ACC112 (cell line): ENCODE measurements around the gene GNAO1.

Source experiments
- H2AFZ ChIP-seq: fragments of 200-600 bp; sonication (generic); one replicate; pipeline ENCODE4 v1.6.0; 2017; ENCODE audit warnings: antibody characterized with exemption, low read length; ENCODE audit not compliant: unreplicated experiment
- H3K27ac ChIP-seq: fragments of 200-600 bp; sonication (generic); 2 replicates; pipeline ENCODE4 v1.5.1; 2014; ENCODE audit warnings: low read depth, mild to moderate bottlenecking, antibody characterized with exemption, low read length, moderate library complexity
- H3K27me3 ChIP-seq: fragments of 200-600 bp; sonication (generic); 2 replicates; pipeline ENCODE4 v1.6.1; 2014; ENCODE audit warnings: mild to moderate bottlenecking, antibody characterized with exemption, low read length, moderate library complexity, mixed read lengths; ENCODE audit not compliant: insufficient read depth
- H3K36me3 ChIP-seq: fragments of 200-600 bp; sonication (generic); 2 replicates; pipeline ENCODE4 v1.6.1; 2016; ENCODE audit warnings: mild to moderate bottlenecking, antibody characterized with exemption, low read length, moderate library complexity, mixed read lengths; ENCODE audit not compliant: insufficient read depth
- H3K4me1 ChIP-seq: fragments of 200-600 bp; sonication (generic); one replicate; pipeline ENCODE4 v1.6.1; 2016; ENCODE audit warnings: low read length, mixed read lengths; ENCODE audit not compliant: insufficient read depth, unreplicated experiment, control insufficient read depth
- H3K4me3 ChIP-seq: fragments of 200-600 bp; sonication (generic); 2 replicates; pipeline ENCODE4 v1.5.1; 2014; ENCODE audit warnings: mild to moderate bottlenecking, low read depth, low read length
- H3K79me2 ChIP-seq: fragments of 200-600 bp; sonication (generic); one replicate; pipeline ENCODE4 v1.6.0; 2016; ENCODE audit warnings: low read length; ENCODE audit not compliant: control insufficient read depth, unreplicated experiment, insufficient read depth

The GNAO1 gene

DNA sequence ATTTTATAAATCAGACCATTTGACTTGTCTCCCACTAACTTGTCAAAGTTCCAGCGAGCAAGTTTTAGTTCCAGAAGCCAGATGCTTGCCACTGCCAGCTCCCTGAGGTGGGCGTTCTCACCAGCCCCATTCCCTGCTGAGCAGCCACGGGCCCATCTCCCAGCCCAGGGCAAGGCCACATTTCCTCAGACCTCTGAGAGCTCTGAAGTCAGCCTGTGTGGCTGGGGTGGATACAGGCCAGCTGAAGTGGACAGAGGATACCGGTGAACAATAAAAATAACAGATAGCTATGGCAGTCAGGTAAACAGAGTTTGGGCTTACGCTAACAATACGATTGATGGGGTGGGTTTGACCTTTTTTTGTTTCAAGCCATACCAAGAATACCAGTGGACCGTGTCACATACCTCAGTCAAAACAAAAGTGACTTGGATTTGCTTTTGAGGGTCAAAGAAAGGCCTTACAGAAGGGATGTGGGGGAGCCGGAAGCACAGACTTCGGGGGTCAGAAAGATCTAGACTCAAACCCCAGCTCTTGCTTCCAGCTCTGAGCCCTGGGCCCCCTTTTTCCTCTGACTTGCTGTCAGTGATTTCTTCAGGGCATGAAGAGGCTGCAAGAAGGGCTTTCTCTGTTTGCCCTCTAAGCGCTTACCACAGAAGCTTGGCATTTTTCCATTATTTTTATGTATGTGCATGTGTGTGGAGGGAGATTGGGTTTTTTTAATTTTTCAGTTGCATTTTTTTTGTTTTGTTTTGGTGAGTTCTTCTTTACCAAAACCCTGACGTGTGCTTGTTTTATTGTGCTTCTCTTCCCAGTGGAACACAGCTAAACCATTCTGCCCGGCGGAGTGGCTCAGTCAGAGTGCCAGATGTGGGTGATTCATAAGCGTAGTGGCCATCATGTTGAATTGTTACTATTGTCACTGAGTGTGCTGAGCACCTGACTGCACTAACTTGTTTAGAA lies 109.9 kb downstream of the GNAO1 start:
- Histone ChIP-seq H3K4me1 (no peaks in the 10 kb centered on the region), H3K27me3 (peaks cover 46% of the 10 kb centered on the region), H3K36me3 (no peaks in the 10 kb centered on the region), H3K27ac (no peak overlapping the region), H2AFZ (no peak overlapping the region), H3K79me2 (no peaks in the 10 kb centered on the region), H3K4me3 (no peak overlapping the region)

DNA sequence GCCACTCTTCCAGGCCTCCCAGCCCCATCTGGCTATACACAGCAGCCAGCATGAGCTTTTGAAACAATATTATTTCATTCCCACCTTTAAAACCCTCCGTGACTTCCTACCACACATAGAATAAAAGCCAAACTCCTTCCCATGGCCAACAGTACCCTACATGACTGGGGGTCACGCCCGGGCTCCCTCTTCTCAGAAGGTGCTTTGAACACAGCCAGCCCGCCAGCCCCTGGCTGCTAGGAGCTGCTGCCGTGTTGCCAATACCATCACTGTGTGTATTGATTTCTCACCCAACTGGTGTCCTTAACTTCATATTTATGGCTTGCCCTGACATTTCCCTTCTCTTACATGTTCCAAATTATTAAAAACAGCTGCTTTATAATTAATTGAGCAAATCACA lies 111.2 kb downstream of the GNAO1 start:
- H3K36me3 ChIP-seq: no peaks in the 10 kb centered on the region
- no peaks in the 10 kb centered on the region for H3K79me2 ChIP-seq
- no peak overlapping the region for H3K4me3 ChIP-seq
- H3K4me1 ChIP-seq: no peaks in the 10 kb centered on the region
- no peak overlapping the region for H2AFZ ChIP-seq
- peaks cover 47% of the 10 kb centered on the region for H3K27me3 ChIP-seq
- H3K27ac ChIP-seq: no peak overlapping the region

DNA sequence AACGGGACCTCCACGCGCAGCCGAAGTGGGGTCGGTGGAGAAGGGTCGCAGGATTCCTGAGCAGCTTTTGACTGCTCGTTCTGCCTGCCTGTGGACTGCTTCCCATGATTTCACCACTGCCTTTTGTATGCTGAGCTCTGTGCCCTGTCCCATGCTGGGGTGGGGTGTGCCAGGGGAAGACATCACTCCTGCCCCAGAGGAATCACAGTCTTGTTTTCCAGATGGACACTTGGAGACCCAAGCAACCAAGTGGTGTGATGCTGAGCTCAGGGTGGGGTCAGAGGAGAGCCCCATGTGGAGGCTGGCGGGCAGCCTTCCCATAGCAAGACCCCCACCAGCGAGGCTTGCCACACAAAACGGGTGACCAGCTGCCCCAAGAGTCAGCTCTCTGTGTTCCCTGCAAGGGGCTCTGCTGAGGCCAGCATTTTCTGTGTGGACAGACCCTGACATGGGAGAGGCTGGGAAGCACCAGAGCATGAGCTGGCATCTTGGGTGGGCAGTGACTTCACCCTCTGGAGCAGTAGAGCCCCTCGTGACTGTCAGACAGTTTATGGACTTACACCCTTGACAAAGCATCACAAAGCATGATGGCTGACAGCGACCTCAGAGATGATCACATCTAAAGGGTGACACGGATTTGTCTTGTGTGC lies 111.9 kb downstream of the GNAO1 start:
- Histone ChIP-seq H3K4me3 (no peak overlapping the region), H3K79me2 (no peaks in the 10 kb centered on the region), H3K27ac (no peak overlapping the region), H3K4me1 (no peaks in the 10 kb centered on the region), H2AFZ (no peak overlapping the region), H3K36me3 (no peaks in the 10 kb centered on the region), H3K27me3 (peaks cover 53% of the 10 kb centered on the region)

DNA sequence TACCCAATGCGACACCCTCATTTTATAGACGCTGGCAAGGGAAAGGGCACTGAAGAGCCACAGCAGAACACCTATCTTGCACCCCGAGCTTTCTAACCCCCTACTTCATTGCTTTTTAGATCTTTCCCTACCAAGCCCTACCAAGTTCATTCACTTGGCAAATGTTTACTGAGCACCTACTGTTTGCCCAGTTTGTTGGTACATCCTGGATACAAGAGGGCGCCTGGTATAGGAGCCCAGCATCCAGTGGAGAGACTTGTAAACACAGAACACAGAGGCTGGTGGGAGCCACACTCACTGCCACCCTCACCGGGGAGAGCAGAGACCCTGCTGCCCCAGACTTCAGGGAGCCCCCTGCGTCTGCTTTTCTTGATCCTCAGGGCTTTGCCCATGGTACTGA lies 112.6 kb downstream of the GNAO1 start:
- Histone ChIP-seq H3K36me3 (no peaks in the 10 kb centered on the region), H3K4me1 (no peaks in the 10 kb centered on the region), H3K27ac (no peak overlapping the region), H2AFZ (no peak overlapping the region), H3K4me3 (no peak overlapping the region), H3K27me3 (peaks cover 60% of the 10 kb centered on the region), H3K79me2 (no peaks in the 10 kb centered on the region)

DNA sequence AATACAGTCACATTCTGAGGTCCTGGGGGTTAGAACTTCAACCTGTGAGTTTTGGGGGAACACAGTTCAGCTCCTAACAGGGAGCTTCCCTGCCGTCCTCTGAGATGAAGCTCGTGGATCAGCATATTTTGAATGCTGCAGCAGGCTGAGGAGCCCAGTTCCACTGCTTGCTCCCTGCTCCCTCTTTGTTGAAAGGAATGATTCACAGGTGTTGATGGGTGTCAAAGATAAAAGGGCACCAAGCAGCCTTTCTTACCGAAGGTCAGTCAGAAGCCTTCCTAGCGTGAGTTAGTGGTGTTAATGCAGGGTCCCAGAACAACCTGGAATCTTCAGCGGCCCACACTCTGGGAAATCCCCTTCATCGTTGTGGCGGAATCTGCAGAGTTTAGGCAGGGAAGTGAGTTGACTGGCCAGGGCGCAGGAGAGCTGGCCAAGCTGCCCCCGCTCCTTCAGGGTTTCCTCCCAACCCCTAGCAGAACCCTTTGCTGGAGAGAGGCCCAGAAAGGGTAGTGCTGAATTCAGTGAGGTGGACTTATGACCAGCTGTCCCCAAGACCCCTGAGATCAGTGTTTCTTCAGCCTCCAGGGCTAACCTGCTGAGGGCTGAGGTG lies 114.8 kb downstream of the GNAO1 start:
- H3K79me2 ChIP-seq: no peaks in the 10 kb centered on the region
- no peak overlapping the region for H3K4me3 ChIP-seq
- no peak overlapping the region for H3K27ac ChIP-seq
- no peaks in the 10 kb centered on the region for H3K4me1 ChIP-seq
- peaks cover 61% of the 10 kb centered on the region for H3K27me3 ChIP-seq
- no peaks in the 10 kb centered on the region for H3K36me3 ChIP-seq
- H2AFZ ChIP-seq: no peak overlapping the region

DNA sequence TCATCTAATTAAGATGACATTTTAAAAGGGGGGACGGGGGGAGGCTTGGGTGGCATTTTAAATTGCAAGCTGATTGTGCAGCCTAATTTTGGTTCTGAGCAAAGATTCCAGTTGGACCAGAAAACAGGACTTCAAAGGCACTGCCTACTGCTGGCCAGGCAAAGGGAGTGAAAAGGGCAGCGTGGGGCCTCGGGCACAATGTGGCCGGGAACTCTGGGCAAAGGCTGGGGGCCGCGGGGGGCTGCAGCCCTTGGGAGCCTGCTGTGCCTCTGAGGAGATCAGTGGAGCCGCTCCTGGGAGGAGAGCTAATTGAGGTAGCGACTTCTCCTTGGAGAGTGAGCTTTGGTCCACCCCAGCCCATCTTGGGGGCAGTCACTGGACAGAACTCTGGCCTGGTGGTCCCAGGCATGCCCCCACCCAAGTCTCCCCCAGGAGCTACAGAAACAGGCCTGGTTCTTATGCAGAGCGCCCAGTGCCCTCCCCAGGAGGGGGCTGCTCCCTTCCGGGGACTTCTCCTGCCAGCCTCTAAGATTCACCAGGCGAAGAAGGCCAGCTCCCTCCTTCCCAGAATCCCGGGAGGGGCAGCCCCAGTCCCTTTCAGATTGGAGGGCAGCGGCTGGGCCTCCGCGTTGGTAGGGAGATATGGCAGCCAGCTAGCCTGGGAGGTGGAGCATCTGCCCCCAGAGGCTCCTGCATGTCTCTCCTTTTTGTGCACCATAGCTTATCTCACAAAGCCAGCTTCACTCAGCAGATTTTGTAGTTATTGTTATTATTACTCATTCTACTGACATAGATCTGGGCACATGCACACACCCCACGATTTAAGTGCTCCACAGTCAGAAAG lies 115.6 kb downstream of the GNAO1 start:
- H3K27ac ChIP-seq: no peak overlapping the region
- H3K79me2 ChIP-seq: no peaks in the 10 kb centered on the region
- H3K27me3 ChIP-seq: peaks cover 61% of the 10 kb centered on the region
- H3K4me3 ChIP-seq: no peak overlapping the region
- H3K4me1 ChIP-seq: no peaks in the 10 kb centered on the region
- H3K36me3 ChIP-seq: no peaks in the 10 kb centered on the region
- H2AFZ ChIP-seq: no peak overlapping the region

DNA sequence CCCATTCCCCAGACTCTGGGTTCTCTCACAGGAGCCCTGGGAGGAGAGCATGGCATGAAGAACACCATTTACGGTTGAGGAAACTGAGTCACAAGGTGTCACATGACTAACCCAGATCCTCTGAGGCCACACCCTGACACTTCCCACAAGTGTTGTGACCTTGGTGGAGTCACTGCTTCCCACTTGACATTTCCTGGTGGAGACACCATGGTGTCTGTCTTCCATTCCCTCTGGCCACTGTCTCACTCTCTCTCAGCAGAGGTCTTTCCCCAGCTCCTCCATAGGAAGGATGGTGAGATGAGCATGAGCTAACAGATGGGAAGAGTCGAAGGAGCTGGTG lies 116.2 kb downstream of the GNAO1 start:
- no peaks in the 10 kb centered on the region for H3K36me3 ChIP-seq
- no peak overlapping the region for H3K27ac ChIP-seq
- H3K4me1 ChIP-seq: no peaks in the 10 kb centered on the region
- H3K79me2 ChIP-seq: no peaks in the 10 kb centered on the region
- H3K4me3 ChIP-seq: no peak overlapping the region
- H3K27me3 ChIP-seq: peaks cover 60% of the 10 kb centered on the region
- no peak overlapping the region for H2AFZ ChIP-seq

DNA sequence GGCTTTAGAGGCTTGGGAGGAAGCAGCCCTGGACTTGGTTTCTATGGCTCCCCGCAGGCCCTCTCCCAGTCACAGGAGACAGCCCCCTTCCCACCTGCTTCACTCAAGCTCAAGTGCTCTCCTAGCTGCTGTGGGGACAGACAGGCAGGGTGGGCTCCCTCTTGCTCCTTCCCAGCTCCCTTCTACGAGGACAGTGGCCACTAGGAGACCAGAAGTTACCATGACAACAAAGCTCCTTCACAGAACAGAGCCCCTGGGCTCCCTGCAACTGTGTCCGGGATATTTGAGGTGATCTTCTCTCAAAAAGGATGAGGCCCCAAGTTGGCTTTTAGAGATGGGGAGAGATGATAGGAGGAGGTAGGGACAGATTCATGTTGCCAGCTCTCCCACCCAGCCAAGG lies 117.7 kb downstream of the GNAO1 start:
- H3K36me3 ChIP-seq: no peaks in the 10 kb centered on the region
- H3K27ac ChIP-seq: no peak overlapping the region
- no peak overlapping the region for H2AFZ ChIP-seq
- H3K4me3 ChIP-seq: no peak overlapping the region
- H3K4me1 ChIP-seq: no peaks in the 10 kb centered on the region
- H3K27me3 ChIP-seq: peaks cover 47% of the 10 kb centered on the region
- no peaks in the 10 kb centered on the region for H3K79me2 ChIP-seq

DNA sequence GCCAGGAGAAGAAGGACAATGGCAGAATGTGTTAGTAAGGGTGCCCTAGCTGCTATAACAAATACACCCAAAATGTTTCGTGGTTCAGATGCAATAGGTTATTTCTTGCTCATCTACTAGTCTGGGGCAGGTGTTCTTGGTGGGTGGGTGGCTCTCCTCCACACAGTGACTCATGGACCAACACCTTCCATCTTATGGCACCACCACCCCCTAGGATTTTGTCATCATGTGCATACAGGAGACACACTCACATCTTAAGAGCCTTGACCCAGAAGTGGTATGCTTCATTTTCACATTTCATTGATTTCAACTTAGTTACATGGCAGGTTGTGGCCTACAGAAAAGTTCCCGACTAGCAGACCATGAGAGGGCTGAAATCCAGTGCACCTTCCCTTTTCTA lies 119.4 kb downstream of the GNAO1 start:
- Histone ChIP-seq H2AFZ (no peak overlapping the region), H3K27ac (no peak overlapping the region), H3K36me3 (no peaks in the 10 kb centered on the region), H3K4me3 (no peak overlapping the region), H3K79me2 (no peaks in the 10 kb centered on the region), H3K4me1 (no peaks in the 10 kb centered on the region), H3K27me3 (peaks cover 39% of the 10 kb centered on the region)

DNA sequence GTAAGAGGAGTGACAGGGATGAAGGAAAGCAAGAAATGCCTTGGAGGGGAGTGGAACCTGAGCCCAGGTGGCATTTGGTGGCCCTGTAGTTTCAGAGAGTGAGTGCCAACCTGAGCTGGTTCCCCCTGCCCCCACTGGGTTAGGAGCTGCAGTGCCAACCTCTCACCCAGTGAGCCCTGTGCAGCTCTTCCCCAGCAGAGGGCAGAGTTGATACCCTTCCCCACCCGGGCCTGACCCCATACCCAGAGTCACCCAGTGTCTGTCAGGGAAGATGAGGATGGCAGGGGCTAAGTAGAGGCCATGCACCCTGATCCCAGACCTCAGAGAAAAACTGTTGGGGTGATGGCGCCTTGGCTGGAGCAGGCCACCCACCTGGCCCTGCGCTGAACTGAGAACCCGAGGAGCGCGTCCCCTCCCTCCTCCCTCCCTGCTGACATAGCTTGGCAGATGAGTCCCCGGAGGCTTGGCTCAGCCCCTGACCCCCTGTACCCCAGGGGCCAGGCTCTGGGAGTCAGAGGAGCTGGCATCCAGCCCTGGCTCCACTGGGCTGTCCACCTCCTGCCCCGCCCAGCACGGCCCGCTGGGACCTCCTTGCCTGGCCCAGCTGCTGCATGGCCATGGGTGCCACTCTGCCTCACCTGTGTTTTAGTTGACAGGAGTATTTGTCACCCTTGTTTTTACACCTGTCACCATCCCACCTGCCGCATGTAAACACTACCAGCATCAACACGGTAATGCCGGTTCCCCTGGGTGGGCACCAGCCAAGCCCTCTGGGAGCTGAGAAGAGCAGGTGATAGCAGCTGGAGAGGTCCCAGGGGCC lies 120.1 kb downstream of the GNAO1 start:
- Histone ChIP-seq H3K27me3 (peaks cover 32% of the 10 kb centered on the region), H3K4me1 (no peaks in the 10 kb centered on the region), H3K4me3 (no peak overlapping the region), H3K27ac (no peak overlapping the region), H3K79me2 (no peaks in the 10 kb centered on the region), H3K36me3 (no peaks in the 10 kb centered on the region), H2AFZ (no peak overlapping the region)
